K562 (cell line): ENCODE data around the gene ABHD18. TPM values are rescaled to one million over a fixed set of nuclear protein-coding genes. Genes with fewer than 3 reads are reported as not detected.
A peak's percentile ranks its signal among the peaks of the same experiment; 100 is the strongest.

Experiments
- BACH1 ChIP-seq: fragments of 200-800 bp; sonication (Bioruptor generic); IDR thresholded peaks from 2 replicates; pipeline ENCODE4 v1.6.1; 2016; ENCODE audit warnings: missing genetic modification characterization, missing compliant biosample characterization
- CBX8 ChIP-seq: fragments of 200-600 bp; sonication (generic); IDR thresholded peaks from 2 replicates; pipeline ENCODE4 v1.6.1; 2012; ENCODE audit warnings: borderline replicate concordance, mixed run types, low read depth, mild to moderate bottlenecking, moderate library complexity, mixed read lengths, low read length, control low read depth, inconsistent platforms; ENCODE audit not compliant: poor library complexity, severe bottlenecking; ENCODE audit errors: extremely low read depth
- JUND ChIP-seq, 2 experiments: IDR thresholded peaks; 2 replicates in 1 of 2; 3 replicates in 1 of 2; pipeline ENCODE4 v1.6.1; 2011; ENCODE audit warnings: borderline replicate concordance in 2 of 2, low read depth in 2 of 2, low read length in 2 of 2, improper control_type of control experiment in 1 of 2, missing biosample characterization in 1 of 2, missing genetic modification characterization in 1 of 2, missing genetic modification reagents in 1 of 2
- MEF2D ChIP-seq: conservative IDR thresholded peaks from 2 replicates; pipeline ENCODE4 v1.6.1; 2016; ENCODE audit warnings: low read depth, missing genetic modification characterization, missing compliant biosample characterization
- NR2C1 ChIP-seq, 2 experiments: fragments of 450-650 bp; IDR thresholded peaks; 2 replicates each; pipeline ENCODE4 v1.6.1; 2017; ENCODE audit warnings: mild to moderate bottlenecking in 2 of 2, antibody characterized with exemption in 1 of 2, inconsistent platforms in 1 of 2, missing compliant biosample characterization in 1 of 2, missing genetic modification characterization in 1 of 2
- PML ChIP-seq: IDR thresholded peaks from 2 replicates; pipeline ENCODE4 v1.6.1; 2012; ENCODE audit warnings: low read length, inconsistent platforms
- RBM34 ChIP-seq: fragments of 200-400 bp; formaldehyde crosslinking; IDR thresholded peaks from 2 replicates; pipeline ENCODE4 v1.6.1; 2018; ENCODE audit warnings: low read length, borderline replicate concordance; ENCODE audit not compliant: insufficient read depth
- SNRNP70 ChIP-seq: fragments of 200-400 bp; formaldehyde crosslinking; optimal IDR thresholded peaks from 2 replicates; pipeline ENCODE3; 2017; ENCODE audit warnings: low read depth, low read length
- SOX6 ChIP-seq: fragments of 450-650 bp; IDR thresholded peaks from 2 replicates; pipeline ENCODE4 v1.6.1; 2014; ENCODE audit warnings: mild to moderate bottlenecking
- ZEB2 ChIP-seq: fragments of 450-650 bp; IDR thresholded peaks from 2 replicates; pipeline ENCODE4 v1.6.1; 2016
- ZNF41 ChIP-seq: fragments of 250-450 bp; sonication (Bioruptor Pico); conservative IDR thresholded peaks from 2 replicates; pipeline ENCODE4 v1.4.0; 2020; ENCODE audit warnings: mild to moderate bottlenecking
- ZNF589 ChIP-seq: fragments of 200-800 bp; sonication (Bioruptor generic); IDR thresholded peaks from 2 replicates; pipeline ENCODE4 v1.6.1; 2016; ENCODE audit warnings: low read depth, missing genetic modification characterization, missing compliant biosample characterization
- ZNF696 ChIP-seq: fragments of 250-450 bp; sonication (Bioruptor Pico); conservative IDR thresholded peaks from 2 replicates; pipeline ENCODE4 v1.4.0; 2020; ENCODE audit warnings: mild to moderate bottlenecking, moderate library complexity
- polyA plus RNA-seq, 8 experiments: library from polyadenylated mRNA; depleted of rRNA in 4 of 8; stranded (reverse) in 5 of 8; unstranded in 3 of 8; fragments of >200 nt; fragmentation: Nextera tagmentation in 2 of 8; fragmentation: Illumina TruSeq in 1 of 8; extraction: Ambion mirVana in 2 of 8; extraction: Trizol in 1 of 8; gene quantifications; 2 replicates each; pipeline versions ENCODE4 v1.2.1 to v1.2.3, GENCODE V29; 2011 to 2014; ENCODE audit warnings: inconsistent platforms in 1 of 8, missing spikeins in 1 of 8
- total RNA-seq, 7 experiments: library from RNA; depleted of rRNA in 6 of 7; stranded (reverse); fragments of >200 nt in 6 of 7; fragmentation: Illumina TruSeq in 2 of 7; extraction: Trizol in 2 of 7; gene quantifications; 2 replicates each; pipeline versions ENCODE4 v1.2.1 to v1.2.3, GENCODE V29; 2011 to 2021; ENCODE audit warnings: low replicate concordance in 1 of 7
- TF ChIP-seq, protein P1 (sequence below): fragments of 450-650 bp; IDR thresholded peaks from 2 replicates; pipeline ENCODE4 v1.6.1; 2017; ENCODE audit warnings: antibody characterized with exemption
- TF ChIP-seq, protein P2 (sequence below): fragments of 250-450 bp; sonication (Bioruptor Pico); IDR thresholded peaks from 2 replicates; pipeline ENCODE4 v1.6.1; 2021; ENCODE audit warnings: mild to moderate bottlenecking
- TF ChIP-seq, protein P3 (sequence below): IDR thresholded peaks from 3 replicates; pipeline ENCODE4 v1.6.1; 2011; ENCODE audit warnings: borderline replicate concordance, mild to moderate bottlenecking, moderate library complexity; ENCODE audit not compliant: insufficient read length; ENCODE audit errors: extremely low read depth
- TF ChIP-seq, protein P4 (sequence below): fragments of 450-650 bp; IDR thresholded peaks from 2 replicates; pipeline ENCODE4 v1.6.1; 2014; ENCODE audit warnings: low read depth, mild to moderate bottlenecking, moderate library complexity, borderline replicate concordance

The ABHD18 gene
- total and polyA plus RNA-seq, 9 of the 15 experiments (the other 6 are each of a cell fraction or from before 2014, with no cell fraction given), result 6.1 to 25.0 (median 16.0) TPM

DNA sequence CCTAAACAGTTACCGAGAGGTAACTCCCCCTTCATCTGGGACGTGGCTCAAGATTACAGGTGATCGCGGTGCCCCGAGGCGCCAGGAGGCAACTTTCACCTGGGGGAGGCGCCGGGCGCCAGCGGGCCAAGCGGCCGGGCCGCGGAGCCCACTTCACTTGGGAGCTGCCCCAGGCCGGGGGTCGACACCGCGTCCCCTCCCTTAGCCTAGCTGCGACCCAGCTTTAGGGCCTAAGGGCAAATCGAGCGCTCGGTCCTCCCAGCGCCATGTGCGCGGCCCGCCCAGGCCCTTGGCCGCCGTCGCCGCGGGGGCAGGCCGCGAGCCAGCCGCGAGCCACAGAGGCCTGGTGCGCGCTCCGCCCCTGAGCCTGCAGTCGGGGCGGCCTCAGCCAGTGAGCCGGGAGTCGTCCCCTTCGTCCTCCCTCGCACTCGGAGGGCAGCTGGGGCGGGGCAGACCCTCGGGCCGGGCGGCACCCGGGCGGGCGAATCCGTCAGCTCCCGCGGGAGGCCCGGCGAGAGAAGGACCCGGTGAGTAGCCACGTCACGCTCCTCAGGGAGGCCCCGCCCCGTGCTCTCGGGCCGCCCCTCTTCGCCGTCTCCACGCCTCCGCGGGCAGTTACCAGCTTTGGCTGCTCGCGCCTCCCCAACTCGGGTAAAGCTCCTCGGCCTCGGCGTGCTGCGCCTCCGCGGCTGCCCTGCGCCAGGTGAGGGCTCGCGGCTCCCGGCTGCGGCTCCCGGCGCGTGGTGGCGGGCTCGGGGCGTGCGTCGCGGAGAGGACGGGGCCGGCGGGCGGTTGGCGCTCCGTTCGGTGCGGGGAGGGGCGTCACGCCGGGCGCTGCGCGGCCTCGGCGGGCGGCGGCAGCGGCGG is 95.7 kb downstream of the ABHD18 start, which contains the start of gene LARP1B (continued):
- TF ChIP-seq, protein P1, sequence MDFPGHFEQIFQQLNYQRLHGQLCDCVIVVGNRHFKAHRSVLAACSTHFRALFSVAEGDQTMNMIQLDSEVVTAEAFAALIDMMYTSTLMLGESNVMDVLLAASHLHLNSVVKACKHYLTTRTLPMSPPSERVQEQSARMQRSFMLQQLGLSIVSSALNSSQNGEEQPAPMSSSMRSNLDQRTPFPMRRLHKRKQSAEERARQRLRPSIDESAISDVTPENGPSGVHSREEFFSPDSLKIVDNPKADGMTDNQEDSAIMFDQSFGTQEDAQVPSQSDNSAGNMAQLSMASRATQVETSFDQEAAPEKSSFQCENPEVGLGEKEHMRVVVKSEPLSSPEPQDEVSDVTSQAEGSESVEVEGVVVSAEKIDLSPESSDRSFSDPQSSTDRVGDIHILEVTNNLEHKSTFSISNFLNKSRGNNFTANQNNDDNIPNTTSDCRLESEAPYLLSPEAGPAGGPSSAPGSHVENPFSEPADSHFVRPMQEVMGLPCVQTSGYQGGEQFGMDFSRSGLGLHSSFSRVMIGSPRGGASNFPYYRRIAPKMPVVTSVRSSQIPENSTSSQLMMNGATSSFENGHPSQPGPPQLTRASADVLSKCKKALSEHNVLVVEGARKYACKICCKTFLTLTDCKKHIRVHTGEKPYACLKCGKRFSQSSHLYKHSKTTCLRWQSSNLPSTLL, result no peak
- TF ChIP-seq, protein P2, sequence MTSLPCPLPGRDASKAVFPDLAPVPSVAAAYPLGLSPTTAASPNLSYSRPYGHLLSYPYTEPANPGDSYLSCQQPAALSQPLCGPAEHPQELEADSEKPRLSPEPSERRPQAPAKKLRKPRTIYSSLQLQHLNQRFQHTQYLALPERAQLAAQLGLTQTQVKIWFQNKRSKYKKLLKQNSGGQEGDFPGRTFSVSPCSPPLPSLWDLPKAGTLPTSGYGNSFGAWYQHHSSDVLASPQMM, result no peak
- TF ChIP-seq CBX8, result no peak
- TF ChIP-seq SOX6, result peak; percentile 60
- TF ChIP-seq JUND (IDR thresholded peaks at IDR 0.05; ENCODE audit: borderline replicate concordance, low read depth, low read length), result peak; percentile 63
- TF ChIP-seq JUND (tag; IDR thresholded peaks at IDR 0.05; ENCODE audit: borderline replicate concordance, low read depth, low read length), result peak; percentile 48; the same call in 1 of the 3 replicates
- TF ChIP-seq NR2C1 (IDR thresholded peaks at IDR 0.05), result no peak
- TF ChIP-seq NR2C1 (tag; IDR thresholded peaks at IDR 0.05), result no peak
- TF ChIP-seq SNRNP70, result no peak
- peak; percentile 63; the same call in 1 of the 2 replicates for TF ChIP-seq ZEB2
- TF ChIP-seq ZNF589 (CRISPR knock-in tag), result no peak
- TF ChIP-seq, protein P3, sequence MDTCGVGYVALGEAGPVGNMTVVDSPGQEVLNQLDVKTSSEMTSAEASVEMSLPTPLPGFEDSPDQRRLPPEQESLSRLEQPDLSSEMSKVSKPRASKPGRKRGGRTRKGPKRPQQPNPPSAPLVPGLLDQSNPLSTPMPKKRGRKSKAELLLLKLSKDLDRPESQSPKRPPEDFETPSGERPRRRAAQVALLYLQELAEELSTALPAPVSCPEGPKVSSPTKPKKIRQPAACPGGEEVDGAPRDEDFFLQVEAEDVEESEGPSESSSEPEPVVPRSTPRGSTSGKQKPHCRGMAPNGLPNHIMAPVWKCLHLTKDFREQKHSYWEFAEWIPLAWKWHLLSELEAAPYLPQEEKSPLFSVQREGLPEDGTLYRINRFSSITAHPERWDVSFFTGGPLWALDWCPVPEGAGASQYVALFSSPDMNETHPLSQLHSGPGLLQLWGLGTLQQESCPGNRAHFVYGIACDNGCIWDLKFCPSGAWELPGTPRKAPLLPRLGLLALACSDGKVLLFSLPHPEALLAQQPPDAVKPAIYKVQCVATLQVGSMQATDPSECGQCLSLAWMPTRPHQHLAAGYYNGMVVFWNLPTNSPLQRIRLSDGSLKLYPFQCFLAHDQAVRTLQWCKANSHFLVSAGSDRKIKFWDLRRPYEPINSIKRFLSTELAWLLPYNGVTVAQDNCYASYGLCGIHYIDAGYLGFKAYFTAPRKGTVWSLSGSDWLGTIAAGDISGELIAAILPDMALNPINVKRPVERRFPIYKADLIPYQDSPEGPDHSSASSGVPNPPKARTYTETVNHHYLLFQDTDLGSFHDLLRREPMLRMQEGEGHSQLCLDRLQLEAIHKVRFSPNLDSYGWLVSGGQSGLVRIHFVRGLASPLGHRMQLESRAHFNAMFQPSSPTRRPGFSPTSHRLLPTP, result no peak
- TF ChIP-seq ZNF696 (CRISPR knock-in tag), result no peak
- 0 out of 2 replicates have a peak, but pooled peaks have one; percentile 30 for TF ChIP-seq ZNF41 (CRISPR knock-in tag)
- TF ChIP-seq RBM34, result 0 out of 2 replicates have a peak, but pooled peaks have one; percentile 34
- TF ChIP-seq PML, result peak; percentile 60; the same call in 1 of the 2 replicates
- TF ChIP-seq MEF2D, result no peak
- no peak for TF ChIP-seq BACH1 (tag)
- TF ChIP-seq, protein P4, sequence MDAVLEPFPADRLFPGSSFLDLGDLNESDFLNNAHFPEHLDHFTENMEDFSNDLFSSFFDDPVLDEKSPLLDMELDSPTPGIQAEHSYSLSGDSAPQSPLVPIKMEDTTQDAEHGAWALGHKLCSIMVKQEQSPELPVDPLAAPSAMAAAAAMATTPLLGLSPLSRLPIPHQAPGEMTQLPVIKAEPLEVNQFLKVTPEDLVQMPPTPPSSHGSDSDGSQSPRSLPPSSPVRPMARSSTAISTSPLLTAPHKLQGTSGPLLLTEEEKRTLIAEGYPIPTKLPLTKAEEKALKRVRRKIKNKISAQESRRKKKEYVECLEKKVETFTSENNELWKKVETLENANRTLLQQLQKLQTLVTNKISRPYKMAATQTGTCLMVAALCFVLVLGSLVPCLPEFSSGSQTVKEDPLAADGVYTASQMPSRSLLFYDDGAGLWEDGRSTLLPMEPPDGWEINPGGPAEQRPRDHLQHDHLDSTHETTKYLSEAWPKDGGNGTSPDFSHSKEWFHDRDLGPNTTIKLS, result peak; percentile 95
